H1 (cell line): Measurements from ENCODE around the gene PAF1. TPM values are rescaled to one million over a fixed set of nuclear protein-coding genes. Genes with fewer than 3 reads are reported as not detected.

Experiments used
- CBX8 ChIP-seq: fragments of 300-800, 300-1000 bp; sonication (generic); IDR thresholded peaks from 2 replicates; pipeline ENCODE4 v1.7.1; 2016; ENCODE audit warnings: low read depth, low read length, borderline replicate concordance
- CREB1 ChIP-seq: IDR thresholded peaks from 2 replicates; pipeline ENCODE4 v1.6.1; 2012; ENCODE audit warnings: inconsistent platforms
- SP2 ChIP-seq: IDR thresholded peaks from 2 replicates; pipeline ENCODE4 v1.6.1; 2012; ENCODE audit warnings: mild to moderate bottlenecking, low read length, inconsistent platforms
- TCF12 ChIP-seq: IDR thresholded peaks from 2 replicates; pipeline ENCODE4 v1.6.1; 2011; ENCODE audit warnings: low read depth, mild to moderate bottlenecking, low read length
- polyA plus RNA-seq, 7 experiments: library from polyadenylated mRNA; depleted of rRNA in 3 of 7; stranded (reverse) in 5 of 7; unstranded in 2 of 7; fragments of >200 nt in 5 of 7; fragments of 200-250 nt in 2 of 7; gene quantifications; 1 replicate in 5 of 7; 2 replicates in 1 of 7; 4 replicates in 1 of 7; pipeline versions ENCODE4 v1.2.1 to v1.2.3, GENCODE V29; 2011 to 2013; ENCODE audit warnings: missing spikeins in 2 of 7, mixed read lengths in 2 of 7
- total RNA-seq: library from RNA; stranded (reverse); fragmentation: NEBNext Ultra II Directional; extraction: Animal tissue kit (Norgen Biotek cat#: 25700); gene quantifications from 2 replicates; pipeline ENCODE4 v1.2.1, GENCODE V29; 2021

The PAF1 gene
- total and polyA plus RNA-seq, 2 of the 8 experiments (the other 6 are each of a cell fraction or from before 2014, with no cell fraction given): 31.4 to 58.6 TPM

DNA sequence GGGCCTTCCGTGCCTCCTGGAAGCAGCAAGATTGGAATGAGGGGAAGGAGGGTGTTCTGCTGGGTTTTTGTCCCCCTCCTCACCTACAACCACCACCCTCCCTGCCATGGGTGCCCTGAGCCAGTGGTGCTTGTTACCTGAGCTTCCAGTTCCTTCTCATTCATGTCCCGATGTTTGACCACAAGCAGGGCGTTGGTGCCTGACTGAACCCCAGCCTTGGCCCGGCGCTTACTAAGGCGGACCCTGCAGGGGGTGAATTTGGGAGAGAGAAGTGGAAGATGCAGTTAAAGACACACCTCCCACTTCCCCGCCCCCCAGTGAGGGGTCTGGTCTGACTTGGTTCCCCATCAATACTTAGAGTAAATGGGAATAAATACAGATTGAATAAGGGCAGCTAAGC, 4.3 kb downstream of the PAF1 start (continued):
- no peak for TF ChIP-seq TCF12
- TF ChIP-seq CBX8: no peak
- TF ChIP-seq CREB1: no peak
- TF ChIP-seq SP2: no peak
